22Rv1 (cell line): Measurements from ENCODE around the gene SP8.

Source experiments
- CTCF ChIP-seq: fragments of 450-650 bp; IDR thresholded peaks from 2 replicates; pipeline ENCODE4 v1.5.1; 2017; ENCODE audit warnings: mild to moderate bottlenecking
- ZFX ChIP-seq: fragments of 450-650 bp; IDR thresholded peaks from 2 replicates; pipeline ENCODE4 v1.6.1; 2017; ENCODE audit warnings: antibody characterized with exemption, borderline replicate concordance

GRCh38 chr7:20790375-20790774 lies 3.7 kb upstream of the SP8 start:
- TF ChIP-seq CTCF (no peak), ZFX (no peak)
